H4 (cell line): ENCODE results near the gene RPRD1A. TPM values are rescaled to one million over a fixed set of nuclear protein-coding genes. Genes with fewer than 3 reads are reported as not detected.
"Not testable (repeated sequence)": the region's sequence is repeated elsewhere in the genome, so short reads cannot be mapped to it uniquely, and the experiment has no call there.

ENCODE experiments used
- DNase-seq: peaks from one replicate; pipeline ENCODE4 v3.0.0-alpha.2; 2015; ENCODE audit warnings: low spot score
- total RNA-seq: library from RNA; depleted of rRNA; stranded (reverse); fragments of >200 nt; shearing (Covaris generic); gene quantifications from 2 replicates; pipeline ENCODE4 v1.2.3, GENCODE V29; 2014

RPRD1A gene
- total RNA-seq, 1 experiment from 2014 or later = 44.6 TPM

- DNase-seq = peak; percentile 74
These were observed 11.6 kb upstream of the RPRD1A start for GRCh38 chr18:36078751-36079529.

GRCh38 chr18:36077764-36078163 lies 10.4 kb upstream of the RPRD1A start:
- DNase-seq = not testable (repeated sequence)

- DNase-seq = peak; percentile 95
These were observed 8.7 kb upstream of the RPRD1A start for GRCh38 chr18:36075862-36076587.

GRCh38 chr18:36074435-36074834 lies 7.1 kb upstream of the RPRD1A start:
- DNase-seq = no peak

GRCh38 chr18:36073676-36074075 lies 6.3 kb upstream of the RPRD1A start:
- no peak for DNase-seq

- DNase-seq = not testable (repeated sequence)
These were observed 5.0 kb upstream of the RPRD1A start for GRCh38 chr18:36072406-36072805.

GRCh38 chr18:36066686-36067054 lies 689 bp downstream of the RPRD1A start:
- DNase-seq = no peak

- no peak for DNase-seq
These were observed 1.4 kb downstream of the RPRD1A start for GRCh38 chr18:36066001-36066400.

GRCh38 chr18:36064809-36065079 lies 2.6 kb downstream of the RPRD1A start:
- DNase-seq = not testable (repeated sequence)

- no peak for DNase-seq
These were observed 3.1 kb downstream of the RPRD1A start for GRCh38 chr18:36064027-36064808.

- no peak for DNase-seq
These were observed 8.7 kb downstream of the RPRD1A start for GRCh38 chr18:36058674-36059073.

- no peak for DNase-seq
These were observed 15.6 kb downstream of the RPRD1A start for GRCh38 chr18:36051760-36052159.

GRCh38 chr18:36050479-36050878 lies 16.9 kb downstream of the RPRD1A start:
- no peak for DNase-seq

- no peak for DNase-seq
These were observed 19.8 kb downstream of the RPRD1A start for GRCh38 chr18:36047521-36047920.

GRCh38 chr18:36046898-36047297 lies 20.5 kb downstream of the RPRD1A start:
- no peak for DNase-seq

GRCh38 chr18:36045241-36045991 lies 21.9 kb downstream of the RPRD1A start:
- no peak for DNase-seq

GRCh38 chr18:36043153-36043552 lies 24.2 kb downstream of the RPRD1A start:
- DNase-seq = no peak

GRCh38 chr18:36041146-36041545 lies 26.2 kb downstream of the RPRD1A start:
- DNase-seq = no peak

- no peak for DNase-seq
These were observed 29.2 kb downstream of the RPRD1A start for GRCh38 chr18:36038102-36038663.

GRCh38 chr18:36035253-36035652 lies 32.1 kb downstream of the RPRD1A start:
- no peak for DNase-seq

- no peak for DNase-seq
These were observed 33.0 kb downstream of the RPRD1A start for GRCh38 chr18:36034299-36034895.
